Measurements from ENCODE around the gene GRAP.
A peak's percentile ranks its signal among the peaks of the same experiment; 100 is the strongest.

Gene GRAP

GRCh38 chr17:19004421-19005136 lies 42.2 kb downstream of the GRAP start, which contains the start of gene FAM83G:
FAM83G (minus strand) TSS chr17:19004764; CDS start chr17:19004041, 723 bp downstream.
- TF ChIP-seq CTCF (IDR thresholded peaks at IDR 0.05; ENCODE audit: control insufficient read depth, insufficient read depth, low read depth, low read length, missing control alignments), result no peak
- no peak for DNase-seq (ENCODE audit: low read depth)
- H3K4me3 ChIP-seq (ENCODE audit: control insufficient read depth, low read depth, low read length), result peak within 1 kb of the TSS; percentile 70

DNA sequence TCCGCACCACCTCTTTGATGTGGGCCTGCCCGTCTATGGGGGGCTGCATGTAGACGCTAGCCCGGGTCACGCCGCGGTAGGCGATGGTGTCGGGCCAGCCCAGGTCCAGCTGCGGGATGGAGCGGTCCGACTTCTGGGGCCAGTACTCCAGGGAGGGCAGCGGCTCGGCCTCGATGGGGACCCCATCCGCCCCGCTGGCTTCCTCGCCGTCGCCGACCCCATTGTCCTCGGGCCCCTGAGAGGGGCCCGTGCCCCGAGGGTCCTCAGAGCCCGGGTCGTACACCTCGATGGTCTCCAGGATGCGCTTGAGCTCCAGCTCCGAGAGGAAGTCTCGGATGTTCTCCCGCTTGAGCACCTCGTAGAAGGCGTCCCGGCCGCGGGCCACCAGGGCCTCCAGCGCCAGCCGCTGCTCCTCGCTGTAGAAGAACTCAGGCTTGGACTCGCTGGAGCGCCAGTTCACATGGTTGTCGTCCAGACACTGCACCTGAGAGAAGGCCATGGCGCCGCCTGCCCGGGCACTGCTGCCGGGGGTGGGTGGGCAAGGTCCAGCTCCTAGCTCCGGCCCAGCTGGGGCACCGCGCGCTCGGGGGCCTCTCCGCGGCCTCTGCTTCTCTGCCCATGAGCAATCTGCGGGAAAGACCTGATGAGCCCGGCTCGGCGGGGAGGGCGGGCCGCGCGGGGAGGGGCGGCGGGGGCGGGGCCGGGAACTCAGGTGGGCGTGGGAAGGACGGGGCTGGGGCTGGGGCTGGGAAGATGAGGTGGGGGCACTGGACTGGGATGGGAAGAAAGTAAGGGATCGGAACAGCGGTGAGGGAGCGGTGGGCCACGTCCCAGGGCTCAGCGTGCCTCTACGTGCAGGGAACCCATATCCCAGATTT lies 43.0 kb downstream of the GRAP start:
- H3K4me3 ChIP-seq (ENCODE audit: control insufficient read depth, low read depth, low read length), result peak overlapping the region; percentile 70
- no peak for DNase-seq (ENCODE audit: low read depth)
- TF ChIP-seq CTCF (IDR thresholded peaks at IDR 0.05; ENCODE audit: control insufficient read depth, insufficient read depth, low read depth, low read length, missing control alignments), result no peak

DNA sequence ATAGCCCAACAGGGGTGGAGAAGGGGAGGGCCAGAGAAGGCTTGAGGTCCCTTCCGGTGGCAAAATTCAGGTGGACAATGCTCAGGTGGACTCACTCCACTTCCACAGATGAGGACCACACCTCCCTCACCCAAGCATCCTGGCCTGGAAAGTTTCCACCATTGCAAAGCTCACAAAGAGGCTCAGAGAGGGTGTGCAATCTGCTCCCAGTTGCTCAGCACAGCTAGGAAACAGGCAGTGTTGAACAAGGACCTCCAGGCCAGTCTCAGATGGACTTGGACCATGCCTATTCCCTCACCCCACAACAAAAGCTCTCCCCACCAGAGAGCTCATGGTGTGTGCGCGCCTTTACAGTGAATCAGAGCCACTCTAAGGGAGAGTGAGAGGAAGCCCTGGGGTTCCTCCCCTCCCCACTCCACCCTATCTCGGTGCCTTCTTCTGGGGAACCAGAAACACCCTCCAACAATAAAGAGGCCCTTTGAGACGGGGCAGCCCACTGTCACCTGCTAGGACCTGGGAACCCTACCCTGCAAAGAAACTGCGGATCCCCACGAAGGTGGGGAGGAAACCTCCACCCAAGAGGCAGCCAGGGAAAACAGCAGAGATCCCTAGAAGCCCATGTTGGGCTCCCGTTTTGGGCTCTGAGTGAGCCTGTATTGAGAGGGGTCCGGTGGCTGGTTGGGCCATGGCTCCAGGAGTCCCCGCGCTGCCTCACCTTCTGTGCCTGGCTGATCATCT lies 43.8 kb downstream of the GRAP start:
- no peak for TF ChIP-seq CTCF (IDR thresholded peaks at IDR 0.05; ENCODE audit: control insufficient read depth, insufficient read depth, low read depth, low read length, missing control alignments)
- no peak for DNase-seq (ENCODE audit: low read depth)
- peak overlapping the region; percentile 70 for H3K4me3 ChIP-seq (ENCODE audit: control insufficient read depth, low read depth, low read length)

DNA sequence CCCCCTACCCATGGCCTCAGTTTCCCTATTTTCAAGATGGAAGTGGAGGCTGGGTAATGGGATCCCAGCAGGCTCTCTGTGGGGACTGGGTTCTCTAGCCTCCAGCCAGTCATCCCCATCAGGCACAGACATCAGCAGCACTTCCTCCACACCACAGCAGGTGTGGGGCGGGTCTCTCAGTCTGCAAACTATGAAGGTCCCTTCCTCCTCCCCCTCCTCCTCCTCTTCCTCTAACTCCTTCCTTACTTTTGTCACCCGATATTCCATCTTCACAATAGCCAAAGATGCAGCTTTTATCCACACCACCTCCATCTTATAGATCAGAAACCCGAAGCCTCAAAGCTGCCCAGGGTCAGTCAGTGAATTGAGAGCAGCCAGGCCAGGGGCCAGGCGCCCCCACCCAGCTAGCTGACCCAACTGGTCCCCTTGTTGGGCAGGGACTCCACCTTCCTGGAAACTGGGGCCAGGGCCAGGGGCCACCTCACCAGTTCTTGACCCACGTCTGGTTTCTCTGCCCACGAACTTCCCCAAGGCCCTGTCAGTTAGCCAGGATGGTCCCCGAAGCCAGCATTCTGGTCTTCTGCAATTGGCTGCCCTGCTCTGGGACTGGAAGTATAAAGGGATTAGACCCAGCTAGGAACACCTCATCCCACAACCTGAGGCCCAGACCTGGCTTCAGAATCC lies 44.7 kb downstream of the GRAP start:
- no peak for DNase-seq (ENCODE audit: low read depth)
- no peak for TF ChIP-seq CTCF (IDR thresholded peaks at IDR 0.05; ENCODE audit: control insufficient read depth, insufficient read depth, low read depth, low read length, missing control alignments)
- no peak overlapping the region for H3K4me3 ChIP-seq (ENCODE audit: control insufficient read depth, low read depth, low read length)

DNA sequence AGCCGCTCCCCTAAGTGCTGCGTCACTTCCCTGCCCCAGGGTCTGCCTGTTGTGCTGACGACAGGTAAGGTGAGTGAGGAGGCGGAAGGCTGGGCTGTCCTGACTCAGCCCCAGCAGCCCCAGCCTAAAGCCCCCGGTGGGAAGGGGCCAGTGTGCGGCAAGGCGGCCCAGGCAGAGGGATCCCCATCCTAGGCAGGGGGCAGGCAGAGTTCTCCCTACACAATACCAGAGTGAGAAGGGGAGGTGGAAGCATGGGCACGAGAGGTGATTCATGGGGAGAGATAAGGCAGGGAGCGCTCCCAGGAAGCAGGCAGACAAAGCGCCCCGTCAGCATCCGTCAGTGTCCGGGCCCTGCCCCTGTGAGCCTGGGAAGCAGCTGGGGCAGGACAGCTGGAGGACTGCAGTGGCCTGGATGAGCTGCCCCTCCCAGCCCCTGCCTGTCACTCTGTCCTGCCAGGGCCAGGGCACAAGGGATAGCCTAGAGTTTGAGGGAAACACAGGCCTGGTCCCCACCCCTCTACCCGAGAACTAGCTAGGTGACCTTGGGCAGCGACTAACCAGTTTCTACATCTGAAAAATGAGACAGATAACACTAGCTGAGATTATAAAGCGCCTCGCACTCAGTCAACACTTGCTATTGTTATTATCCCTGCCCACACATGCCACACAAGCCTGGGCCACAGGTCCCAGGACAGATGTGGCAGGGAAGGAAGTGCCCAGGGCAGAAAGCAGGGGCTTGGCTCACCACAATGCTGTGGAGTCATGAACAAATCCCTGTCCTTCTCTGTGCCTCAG lies 46.0 kb downstream of the GRAP start:
- no peak for TF ChIP-seq CTCF (IDR thresholded peaks at IDR 0.05; ENCODE audit: control insufficient read depth, insufficient read depth, low read depth, low read length, missing control alignments)
- DNase-seq (ENCODE audit: low read depth), result no peak
- H3K4me3 ChIP-seq (ENCODE audit: control insufficient read depth, low read depth, low read length), result no peak overlapping the region
